T1000 (cell line): ENCODE measurements around the gene SNX24.
A peak's percentile ranks its signal among the peaks of the same experiment; 100 is the strongest.
"Not testable (repeated sequence)": the region's sequence is repeated elsewhere in the genome, so short reads cannot be mapped to it uniquely, and the experiment has no call there.

Experiments used
- DNase-seq: peaks from one replicate; lab custom pipeline; 2025; ENCODE audit warnings: mixed read lengths; lab: John Stamatoyannopoulos, UW

Gene SNX24

DNA sequence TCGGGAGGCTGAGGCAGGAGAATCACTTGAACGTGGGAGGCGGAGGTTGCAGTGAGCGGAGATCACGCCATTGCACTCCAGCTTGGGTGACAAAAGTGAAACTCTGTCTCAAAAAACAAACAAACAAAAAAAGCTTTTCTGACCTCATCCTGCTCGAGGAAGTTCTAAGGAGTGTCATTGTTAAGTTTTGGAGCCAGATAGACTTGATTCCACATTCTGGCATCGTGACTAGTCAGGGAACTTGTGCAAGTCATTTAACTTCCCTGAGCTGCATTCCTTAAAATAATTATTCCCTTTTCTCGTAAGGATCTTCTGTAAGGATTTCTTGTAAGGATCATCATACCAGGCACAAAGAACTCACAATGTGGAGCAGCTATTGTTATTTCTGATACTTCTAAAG lies 26.2 kb downstream of the SNX24 start:
- no peak for DNase-seq

DNA sequence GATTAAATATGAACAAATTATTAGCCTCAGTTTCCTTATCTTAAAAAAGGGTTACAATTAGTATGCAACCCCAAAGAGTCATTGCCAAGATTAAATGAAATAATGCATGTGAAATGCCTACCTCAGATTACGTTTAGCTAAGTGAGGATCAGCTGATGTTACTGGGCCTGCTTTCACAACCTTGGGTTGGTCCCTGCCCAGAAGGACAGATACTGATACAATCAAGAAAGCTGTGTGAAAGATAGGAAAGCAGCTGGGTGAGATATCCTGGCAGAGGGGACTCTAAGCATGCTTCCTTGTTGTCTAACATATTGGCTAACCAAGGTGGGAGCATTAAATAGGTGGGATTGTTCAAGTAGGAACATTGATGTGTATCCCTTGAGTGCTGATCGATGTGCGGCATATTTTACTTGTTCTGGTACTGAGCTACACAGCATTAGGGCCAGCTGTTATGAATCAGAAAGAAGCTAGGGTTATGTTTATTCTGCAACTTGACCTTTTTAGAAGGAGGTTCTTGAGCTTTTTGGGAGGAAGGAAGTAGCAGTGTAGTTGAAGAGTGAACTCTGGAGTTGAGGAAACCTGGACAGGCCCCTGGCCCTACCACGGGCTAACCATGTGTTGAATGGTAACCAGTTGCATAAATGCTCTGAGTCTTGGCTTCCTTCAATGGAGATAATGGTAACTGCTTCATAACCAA lies 28.9 kb downstream of the SNX24 start:
- DNase-seq = no peak

DNA sequence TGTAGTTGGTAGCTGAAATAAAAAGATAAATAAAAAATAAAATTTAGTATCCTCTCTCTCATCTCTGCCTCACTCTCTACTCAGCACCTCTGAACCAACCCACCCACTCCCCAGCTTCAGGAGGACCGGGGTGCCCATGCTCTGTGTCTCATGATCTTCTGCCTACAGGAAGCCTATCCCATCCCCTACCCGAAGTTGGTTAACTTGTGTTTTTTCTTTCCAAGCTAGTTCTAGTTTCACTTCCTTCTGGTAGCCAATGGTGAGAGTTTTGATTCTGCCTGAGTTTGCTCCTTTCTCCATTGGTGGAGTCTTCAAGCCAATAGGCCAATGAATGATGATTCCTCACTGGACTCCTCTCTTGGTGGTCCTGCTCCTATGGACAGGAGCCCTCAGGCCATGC lies 32.1 kb downstream of the SNX24 start:
- no peak for DNase-seq

DNA sequence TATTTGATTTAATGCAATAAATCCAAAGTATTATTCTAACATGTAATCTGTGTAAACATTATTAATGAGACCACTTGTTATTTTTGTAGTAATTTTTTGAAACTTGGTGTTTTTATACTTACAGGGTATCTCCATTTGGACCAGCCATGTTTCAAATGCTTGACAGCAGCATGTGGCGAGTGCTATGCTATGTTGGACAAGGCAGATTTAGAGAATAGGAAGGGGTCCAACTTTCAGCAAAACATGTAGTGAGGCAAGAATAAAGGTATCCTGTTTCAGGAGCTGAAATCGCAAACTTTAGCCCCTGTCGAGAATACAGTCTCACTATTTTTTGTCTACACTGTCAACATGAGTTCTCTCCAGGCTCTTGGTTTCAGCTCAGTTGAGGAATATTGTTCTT lies 33.7 kb downstream of the SNX24 start:
- DNase-seq = no peak

DNA sequence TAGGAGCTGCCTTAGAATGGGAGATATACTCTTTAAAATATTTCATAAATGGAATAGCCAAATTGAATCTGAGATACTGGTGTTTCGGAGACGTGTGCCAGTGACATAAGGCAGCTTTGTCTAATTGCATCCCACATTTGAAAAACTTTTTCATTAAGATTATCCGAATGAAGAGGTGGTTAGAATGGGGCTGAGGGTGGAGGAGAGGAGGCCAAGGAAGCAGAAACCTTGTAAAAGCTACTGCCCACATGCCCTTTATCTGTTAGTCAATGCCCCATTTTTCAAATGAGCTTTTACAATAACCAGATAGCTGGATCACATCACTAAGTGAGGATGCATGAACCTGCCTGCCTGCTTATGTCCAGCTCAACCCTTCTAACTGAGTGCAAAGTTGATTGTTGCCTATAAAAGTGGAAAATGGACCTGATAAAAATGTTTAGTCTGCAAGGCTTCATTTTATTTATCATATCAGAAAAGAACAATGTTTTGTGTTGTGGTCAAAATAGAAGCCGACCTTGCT lies 34.8 kb downstream of the SNX24 start:
- DNase-seq = no peak

DNA sequence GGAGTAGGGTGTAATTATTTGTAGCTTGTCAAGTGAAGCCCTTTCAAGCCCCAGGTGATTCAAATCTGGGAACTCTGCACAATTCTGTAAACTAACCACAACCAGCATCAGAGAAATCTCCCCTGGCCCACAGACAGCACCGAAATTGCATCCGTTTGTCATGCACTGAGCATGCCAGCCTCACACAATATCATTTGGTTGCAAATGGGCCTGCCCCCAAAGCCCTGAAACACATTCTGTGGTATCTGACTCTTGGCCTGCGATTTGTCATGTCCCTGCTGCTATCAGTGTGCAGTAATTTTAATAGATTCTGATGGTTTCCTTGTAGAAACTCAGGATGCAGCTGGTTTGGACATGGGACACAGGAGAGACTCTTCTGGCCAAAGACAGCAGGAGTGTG lies 35.3 kb downstream of the SNX24 start:
- no peak for DNase-seq

DNA sequence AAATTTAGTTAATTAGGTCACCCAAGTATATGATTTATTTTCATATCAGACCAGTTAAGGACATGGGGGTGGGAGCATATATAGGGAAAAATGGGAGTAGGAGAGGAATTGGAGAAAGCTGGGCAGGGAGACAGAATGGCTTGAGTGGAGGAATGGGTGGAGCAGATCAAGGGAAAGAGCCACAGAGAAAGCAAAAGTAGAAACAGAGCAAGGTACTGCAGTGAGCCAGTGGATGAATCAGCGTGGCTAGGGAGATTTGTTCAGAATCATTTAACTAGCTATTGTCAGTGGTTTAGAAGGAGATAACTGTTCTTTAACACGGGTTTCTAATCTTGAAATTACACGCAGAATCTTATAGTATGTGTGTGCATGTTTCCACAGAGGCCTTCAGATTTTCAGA lies 37.4 kb downstream of the SNX24 start:
- no peak for DNase-seq

DNA sequence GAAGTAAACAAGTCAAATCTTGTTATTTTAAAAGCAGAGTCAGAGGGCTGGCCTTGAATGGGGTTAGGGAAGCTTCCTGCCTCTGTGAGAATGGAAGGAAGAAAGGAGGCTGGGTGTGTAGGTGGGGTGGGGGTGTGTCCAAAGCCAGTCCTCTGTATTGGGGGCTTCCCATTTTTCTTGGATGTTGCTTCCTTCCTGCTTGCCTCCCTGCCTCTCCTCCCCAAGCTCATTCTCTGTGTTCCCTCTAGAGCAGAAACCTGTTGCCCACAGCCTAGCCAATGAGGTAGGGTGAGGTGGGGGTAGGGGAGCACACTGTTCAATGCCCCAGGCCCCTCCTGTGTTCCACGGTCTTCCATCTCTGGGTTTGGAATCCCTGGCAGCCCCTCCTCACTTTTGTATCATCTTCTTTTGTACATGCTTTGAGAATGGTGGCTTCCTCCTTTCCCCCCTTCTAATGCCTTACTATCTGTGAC lies 39.7 kb downstream of the SNX24 start:
- no peak for DNase-seq

DNA sequence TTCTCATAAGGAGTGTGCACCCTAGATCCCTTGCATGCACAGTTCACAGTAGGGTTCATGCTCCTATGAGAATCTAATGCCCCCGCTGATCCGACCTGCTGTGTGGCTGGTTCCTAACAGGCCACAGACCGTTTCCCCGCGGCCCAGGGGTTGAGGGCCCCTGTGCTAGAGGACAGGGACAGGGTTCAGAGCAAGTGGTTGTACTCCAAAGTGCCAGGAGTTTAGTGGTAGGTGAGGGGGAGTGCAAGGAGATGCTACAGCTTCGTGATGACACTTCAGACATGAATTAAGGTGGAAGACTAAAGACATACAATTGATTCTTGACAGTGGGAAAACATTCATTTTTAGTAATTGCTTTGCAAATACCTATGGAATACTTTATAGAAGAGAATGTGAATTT lies 40.5 kb downstream of the SNX24 start:
- DNase-seq = no peak

DNA sequence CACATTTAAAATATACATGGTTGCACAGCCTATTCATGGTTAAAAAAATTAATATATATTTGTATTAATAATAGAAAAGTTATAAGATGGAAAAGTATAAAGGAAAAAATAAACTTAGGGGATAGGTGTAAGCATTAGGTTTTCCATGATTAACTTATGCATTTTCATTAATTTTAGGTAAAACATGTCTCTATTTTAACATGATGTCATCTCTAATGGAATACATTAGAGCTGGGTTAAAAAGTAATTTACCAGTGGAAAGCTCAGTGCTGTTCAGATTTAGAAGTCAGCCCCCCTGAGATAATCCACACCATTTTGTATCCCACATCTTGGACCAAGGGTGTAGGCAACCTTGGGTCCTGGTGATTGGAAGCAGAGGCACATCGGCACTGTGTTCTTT lies 49.7 kb downstream of the SNX24 start:
- DNase-seq = no peak

DNA sequence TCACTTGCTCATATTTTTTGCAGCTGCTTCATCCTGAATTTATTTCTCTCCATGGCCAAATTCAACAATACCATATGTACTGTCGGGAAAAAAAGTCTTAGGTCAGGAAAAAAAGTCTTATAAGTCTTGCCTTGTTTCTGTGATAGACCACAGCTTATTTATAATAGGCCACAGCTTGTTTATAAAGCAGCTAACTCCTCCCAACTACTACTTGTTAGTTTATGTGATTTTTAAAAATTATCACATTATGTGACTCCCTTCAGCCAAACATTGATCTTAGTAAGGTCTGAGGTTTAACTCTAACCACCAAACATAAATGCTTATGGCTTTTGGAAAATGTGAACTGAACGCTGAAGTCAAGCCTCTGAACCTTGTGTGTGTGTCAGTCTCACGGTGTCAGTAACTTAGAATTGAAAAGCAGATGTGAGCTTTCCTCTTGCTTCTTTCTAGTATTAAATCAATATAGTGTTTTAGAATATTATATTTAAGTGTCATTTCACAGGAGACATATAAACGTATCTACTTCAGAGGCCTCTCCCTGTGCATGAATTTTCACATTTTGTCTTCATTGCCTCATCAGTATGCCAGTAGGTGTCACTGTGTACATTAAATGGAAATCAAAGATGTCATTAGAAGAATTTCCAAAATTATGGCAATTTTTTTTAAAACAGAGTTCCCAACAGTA lies 51.3 kb downstream of the SNX24 start:
- no peak for DNase-seq

DNA sequence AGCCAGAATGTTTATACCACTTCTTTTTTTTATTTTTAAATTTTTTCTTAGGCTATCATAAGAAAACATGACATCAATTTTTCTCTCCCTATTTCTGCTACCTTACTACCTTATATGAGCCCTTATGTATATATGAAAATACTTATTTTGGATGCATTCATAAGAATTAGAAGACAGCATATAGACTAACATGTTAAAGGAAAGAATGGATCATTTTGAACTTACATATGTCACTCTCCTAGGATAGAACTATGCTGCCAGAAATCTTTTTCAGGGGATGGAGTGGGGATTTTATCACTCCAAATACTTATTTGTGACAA lies 51.8 kb downstream of the SNX24 start:
- no peak for DNase-seq

DNA sequence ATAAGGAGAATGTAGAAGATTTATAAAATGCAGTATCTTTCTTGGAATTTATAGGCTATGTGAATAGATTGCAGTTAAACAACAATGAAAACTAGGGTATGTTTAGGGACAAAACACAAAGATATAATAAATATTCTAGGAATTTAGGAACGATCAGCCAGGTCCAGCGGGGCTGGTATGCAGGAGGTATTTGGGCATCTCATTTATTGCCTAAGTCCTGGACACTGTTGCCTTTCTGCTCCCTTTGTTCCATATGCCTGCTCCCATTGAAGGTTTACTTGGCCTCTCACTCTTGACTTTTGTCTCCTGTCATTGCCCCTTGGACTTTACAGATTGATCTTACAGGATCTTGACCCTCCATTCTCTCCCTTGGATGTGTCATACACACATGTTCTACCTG lies 55.9 kb downstream of the SNX24 start:
- no peak for DNase-seq

DNA sequence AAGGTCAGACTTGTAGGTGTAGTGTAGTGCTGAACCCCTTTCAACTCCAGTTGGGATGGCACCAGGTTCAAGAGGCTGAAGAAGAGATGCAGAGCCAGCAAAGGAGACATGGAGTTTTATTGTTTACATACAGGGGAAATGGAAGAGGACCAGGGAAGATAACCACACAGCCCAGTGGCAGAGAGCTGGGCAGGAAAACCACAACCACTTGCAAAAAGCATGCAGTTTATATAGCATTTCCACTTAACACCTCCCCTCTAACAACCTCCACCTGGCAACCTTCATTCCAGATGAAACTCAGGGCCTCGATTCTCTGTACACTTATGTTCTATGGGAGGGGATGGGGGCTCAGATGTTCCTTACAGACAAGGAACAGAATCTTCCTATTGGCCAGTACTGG lies 56.9 kb downstream of the SNX24 start:
- DNase-seq = no peak

DNA sequence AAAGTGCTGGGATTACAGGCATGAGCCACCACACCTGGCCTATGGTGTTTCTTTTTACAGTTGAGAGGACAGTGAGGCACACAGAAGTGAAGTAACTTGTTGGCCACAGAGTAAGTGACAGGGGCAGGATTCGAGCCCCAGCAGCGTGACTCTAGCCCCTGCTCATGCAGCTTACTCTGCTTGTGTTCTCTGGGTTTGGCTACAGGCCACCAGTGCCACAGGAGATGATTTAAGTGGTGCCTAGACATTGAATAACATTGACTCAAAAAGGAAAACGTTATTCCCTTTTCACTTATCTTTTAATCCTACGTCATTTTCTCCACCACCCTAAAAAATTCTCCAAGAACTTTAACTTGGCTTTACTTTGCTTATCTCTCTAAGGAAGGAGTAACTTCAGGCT lies 61.4 kb downstream of the SNX24 start:
- no peak for DNase-seq

DNA sequence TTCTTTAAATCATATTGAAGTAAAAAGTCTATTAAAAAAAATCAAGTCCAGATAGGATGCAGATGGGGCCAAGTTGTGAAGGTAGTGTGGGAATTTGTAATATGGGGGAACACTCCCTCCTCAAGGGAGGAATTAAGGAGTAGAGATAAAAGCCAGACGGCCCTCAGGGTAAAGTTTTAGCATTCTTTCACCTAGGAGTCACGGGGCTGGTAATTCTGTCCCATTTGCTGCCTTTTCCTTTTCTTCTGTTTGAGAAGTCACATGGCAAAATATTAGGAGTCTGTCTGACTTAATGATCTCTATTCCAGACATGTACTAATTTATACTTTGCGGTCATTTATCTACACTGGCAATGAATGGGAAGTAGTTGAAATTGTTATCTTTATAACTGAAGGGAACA lies 61.9 kb downstream of the SNX24 start:
- DNase-seq = peak; percentile 12

DNA sequence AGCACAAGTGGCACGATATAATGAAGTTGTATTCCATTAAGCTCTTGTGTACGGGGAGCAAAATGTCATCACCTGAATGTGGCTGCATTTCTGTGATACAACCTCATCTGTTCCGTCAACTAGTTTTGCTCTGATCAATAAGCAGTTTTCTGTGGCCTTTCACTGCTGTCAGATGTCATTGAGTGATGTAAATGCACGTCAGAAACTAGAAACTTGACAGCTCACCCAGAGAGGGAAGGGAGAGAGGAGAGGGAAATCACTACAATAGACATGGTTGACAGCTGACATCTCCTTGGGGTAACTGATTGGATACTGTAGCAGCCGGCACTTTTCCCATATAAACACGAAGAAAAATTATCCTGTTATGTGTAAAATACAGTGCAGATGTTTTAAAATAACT lies 62.7 kb downstream of the SNX24 start:
- no peak for DNase-seq

DNA sequence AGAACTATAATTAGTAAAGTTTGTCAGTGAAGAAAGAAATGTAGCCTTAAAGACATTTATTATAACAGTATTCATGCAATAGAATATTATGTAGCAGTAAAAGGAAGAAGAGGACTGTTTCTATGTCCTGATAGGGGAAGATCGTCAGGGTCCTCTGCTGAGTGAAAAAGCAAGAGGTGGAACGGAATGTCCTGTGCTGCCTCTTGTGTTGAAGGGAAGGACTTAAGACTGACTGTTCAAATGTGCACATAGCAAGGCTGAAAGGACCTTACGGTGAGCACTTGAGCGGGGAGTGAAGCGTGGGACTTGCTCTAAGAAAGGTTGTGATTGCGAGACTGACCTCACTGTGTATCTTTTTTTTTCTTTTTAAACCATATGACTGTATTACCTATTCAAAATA lies 63.2 kb downstream of the SNX24 start:
- DNase-seq = no peak

DNA sequence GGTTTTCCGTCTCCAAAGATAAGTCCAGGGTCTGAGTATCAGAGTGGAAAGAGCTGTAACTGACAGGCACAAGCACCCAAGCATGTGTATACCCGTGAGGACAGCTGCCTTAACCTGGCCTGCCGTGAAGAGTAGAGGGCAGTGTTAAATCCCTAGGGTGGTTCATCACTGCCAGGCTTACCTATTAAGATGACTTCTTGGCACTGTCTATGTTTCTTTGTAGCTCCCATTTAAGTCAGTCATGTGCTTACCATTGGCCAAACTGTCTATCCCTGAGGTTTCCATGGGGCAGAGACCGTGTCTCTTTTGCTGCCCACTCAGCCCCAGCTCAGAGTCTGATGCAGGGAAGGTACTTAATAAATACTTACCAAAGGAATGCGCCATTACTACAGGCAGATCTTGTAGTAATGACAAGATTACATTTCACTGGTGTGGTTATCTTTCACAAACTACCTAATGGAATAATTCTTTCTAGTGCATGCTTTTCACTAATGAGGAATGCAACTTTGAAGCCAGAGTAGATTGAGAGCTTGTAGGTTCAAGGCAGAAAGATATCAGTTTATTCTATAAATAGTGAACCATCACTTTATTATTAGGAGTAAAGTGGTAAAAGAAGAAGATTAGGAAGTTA lies 64.2 kb downstream of the SNX24 start:
- DNase-seq = no peak

DNA sequence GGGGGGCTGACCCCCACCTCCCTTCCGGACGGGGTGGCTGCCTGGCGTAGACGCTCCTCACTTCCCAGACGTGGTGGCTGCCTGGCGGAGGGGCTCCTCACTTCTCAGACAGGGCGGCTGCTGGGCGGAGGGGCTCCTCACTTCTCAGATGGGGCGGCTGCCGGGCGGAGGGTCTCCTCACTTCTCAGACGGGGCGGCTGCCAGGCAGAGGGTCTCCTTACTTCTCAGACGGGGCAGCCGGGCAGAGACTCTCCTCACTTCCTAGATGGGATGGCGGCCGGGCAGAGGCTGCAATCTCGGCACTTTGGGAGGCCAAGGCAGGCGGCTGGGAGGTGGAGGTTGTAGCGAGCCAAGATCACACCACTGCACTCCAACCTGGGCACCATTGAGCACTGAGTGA lies 68.0 kb downstream of the SNX24 start:
- not testable (repeated sequence) for DNase-seq

DNA sequence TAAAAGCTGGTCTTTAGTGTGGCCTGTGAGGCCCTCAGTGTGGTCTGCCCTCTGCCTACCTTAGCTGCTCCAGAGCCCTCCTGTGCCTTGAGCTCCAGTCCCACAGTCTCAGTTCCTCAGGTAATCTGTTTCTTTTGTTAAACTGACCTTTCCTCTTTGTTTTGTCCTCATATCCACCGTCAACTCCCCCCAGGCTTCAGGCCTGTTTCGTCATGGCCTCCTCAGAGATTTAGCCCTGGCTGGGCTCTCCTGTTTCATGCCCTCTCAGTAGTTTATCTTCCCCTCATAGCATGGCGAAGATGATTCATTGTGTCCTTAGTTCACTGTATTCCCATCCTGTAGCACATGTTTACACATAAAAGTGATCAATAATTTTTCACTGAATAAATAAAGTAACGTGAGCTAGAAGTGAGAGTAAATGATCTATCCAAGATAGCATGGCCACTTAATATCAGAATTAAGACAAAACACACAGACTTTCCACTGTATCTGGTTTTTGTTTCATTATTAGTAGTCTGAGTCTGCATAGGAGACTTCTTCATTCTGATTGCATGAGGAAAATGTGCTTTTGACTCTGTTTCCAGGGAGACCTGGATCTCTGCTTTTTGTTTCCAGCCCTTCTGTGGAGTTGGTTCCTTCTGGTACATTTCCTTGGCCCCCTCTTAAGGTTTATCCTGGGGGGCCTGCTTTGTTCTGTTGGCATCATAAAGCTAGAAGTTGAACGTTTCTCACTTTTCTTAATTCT lies 70.5 kb downstream of the SNX24 start:
- no peak for DNase-seq

DNA sequence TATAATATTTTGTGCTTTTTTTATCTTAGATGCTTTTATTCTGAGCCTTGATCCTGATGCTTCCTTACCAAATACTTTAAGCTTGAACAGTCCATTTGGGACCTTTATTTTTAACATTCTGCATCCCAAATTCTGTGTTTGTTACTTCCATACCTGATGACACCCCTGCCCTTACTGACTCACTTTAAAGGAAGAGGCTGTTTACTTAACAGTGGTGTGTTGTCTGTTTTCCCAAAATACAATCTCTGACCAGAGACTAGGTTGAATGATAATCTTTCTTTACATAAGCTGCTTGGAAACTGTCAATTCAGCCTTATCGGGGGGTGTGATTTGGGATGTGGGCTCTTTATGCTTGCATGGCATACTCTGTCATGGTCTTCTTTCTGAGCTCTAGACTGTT lies 71.1 kb downstream of the SNX24 start:
- DNase-seq = no peak

DNA sequence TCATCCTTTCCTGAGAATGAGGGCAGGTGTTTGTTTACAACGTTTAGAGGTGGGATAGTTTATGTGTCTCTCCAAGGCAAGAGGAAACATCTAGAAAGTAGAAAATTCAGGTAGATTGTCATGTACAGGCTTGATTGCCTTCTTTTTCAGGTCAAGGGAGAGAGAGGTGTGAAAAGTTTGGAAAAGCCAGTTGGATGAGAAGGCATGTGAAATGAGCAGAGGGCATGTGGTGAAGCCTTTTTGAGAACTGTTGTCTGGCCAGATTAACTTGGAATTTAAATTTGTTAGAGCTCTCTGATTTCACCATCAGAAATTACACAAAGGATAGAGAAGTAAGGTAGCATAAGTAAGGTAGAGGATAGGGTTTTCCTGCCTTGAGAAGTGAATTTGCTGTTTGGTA lies 74.6 kb downstream of the SNX24 start:
- DNase-seq = no peak
